HepG2 (cell line): ENCODE data around the gene CCNB2. TPM values are rescaled to one million over a fixed set of nuclear protein-coding genes. Genes with fewer than 3 reads are reported as not detected.

Source experiments
- ATAC-seq: fragments of 200-7000 bp; cut with Tn5 transposase; 3 replicates; pipeline ENCODE4 v1.9.1; 2020; ENCODE audit warnings: mild to moderate bottlenecking, moderate library complexity
- BruUV-seq: library from RNA; stranded (reverse); fragments of 400-500 nt; replicated peaks from 2 replicates; lab custom pipeline; 2021; lab: Mats Ljungman, UMichigan
- CTCF ChIA-PET: fragments of 300-600 bp; formaldehyde crosslinking; extraction: SDS; loops from one replicate; lab custom pipeline; 2021; ENCODE audit warnings: low total read pairs, inconsistent platforms, low intra/inter-chr PET ratio; lab: Yijun Ruan, JAX
- POLR2A ChIA-PET: fragments of 350-600 bp; sonication (Branson Sonifier 250); formaldehyde crosslinking; loops from one replicate; lab custom pipeline; 2020; ENCODE audit warnings: antibody characterized with exemption, inconsistent platforms; lab: Yijun Ruan, JAX
- DNase-seq: peaks from one replicate; pipeline ENCODE4 v3.0.0-alpha.2; 2015; ENCODE audit warnings: low spot score
- FAIRE-seq: peaks from 3 replicates; lab custom pipeline; 2011; peaks lifted over from hg19 to GRCh38; lab: Jason Lieb, UNC
- H2AFZ ChIP-seq: one replicate; pipeline ENCODE4 v1.6.1; 2011; ENCODE audit warnings: low read length, inconsistent platforms
- H3K27ac ChIP-seq: fragments of 300-600 bp; 3 replicates; pipeline ENCODE4 v1.8.0; 2011; ENCODE audit warnings: mixed run types, mild to moderate bottlenecking, mixed read lengths, low read length, inconsistent platforms; ENCODE audit not compliant: insufficient read depth; ENCODE audit errors: extremely low read length
- H3K27me3 ChIP-seq, 2 experiments: fragments of 200-600 bp in 1 of 2; 2 replicates in 1 of 2; 3 replicates in 1 of 2; pipeline versions ENCODE4 v1.6.0 to v1.8.0; 2011; ENCODE audit warnings: low read length in 2 of 2, mild to moderate bottlenecking in 2 of 2, moderate library complexity in 2 of 2, inconsistent platforms in 1 of 2; ENCODE audit not compliant: insufficient read depth in 2 of 2, control insufficient read depth in 1 of 2
- H3K36me3 ChIP-seq, 2 experiments: fragments of 200-600 bp in 1 of 2; replicated peaks in 1 of 2; 2 replicates in 1 of 2; 3 replicates in 1 of 2; pipeline versions ENCODE4 v1.5.1 to v1.8.0; 2011; ENCODE audit warnings: low read length in 2 of 2, inconsistent platforms in 1 of 2; ENCODE audit not compliant: insufficient read depth in 2 of 2, control insufficient read depth in 1 of 2
- H3K4me1 ChIP-seq: 2 replicates; pipeline ENCODE4 v1.5.1; 2012; ENCODE audit warnings: low read length, inconsistent platforms; ENCODE audit not compliant: insufficient read depth
- H3K4me2 ChIP-seq: 2 replicates; pipeline ENCODE4 v1.6.0; 2011; ENCODE audit warnings: low read depth, low read length, inconsistent platforms
- H3K4me3 ChIP-seq, 3 experiments: fragments of 200-600 bp in 1 of 3; sonication (generic), shearing (Covaris generic) in 1 of 3; replicated peaks in 1 of 3; 2 replicates each; pipeline ENCODE4 v1.5.1; 2011 to 2016; ENCODE audit warnings: low read length in 3 of 3, inconsistent platforms in 2 of 3, low read depth in 2 of 3, mild to moderate bottlenecking in 2 of 3, control low read depth in 1 of 3, mixed read lengths in 1 of 3; ENCODE audit not compliant: insufficient read depth in 1 of 3
- H3K79me2 ChIP-seq: one replicate; pipeline ENCODE4 v1.6.1; 2011; ENCODE audit warnings: low read length, inconsistent platforms; ENCODE audit not compliant: insufficient read depth
- H3K9ac ChIP-seq: 2 replicates; pipeline ENCODE4 v1.6.0; 2011; ENCODE audit warnings: mild to moderate bottlenecking, low read depth, low read length, inconsistent platforms; ENCODE audit not compliant: insufficient read depth
- H3K9me3 ChIP-seq: 2 replicates; pipeline ENCODE4 v1.5.1; 2012; ENCODE audit warnings: mild to moderate bottlenecking, low read length
- H4K20me1 ChIP-seq: 2 replicates; pipeline ENCODE4 v1.6.0; 2011; ENCODE audit warnings: inconsistent platforms, mild to moderate bottlenecking, low read length, moderate library complexity; ENCODE audit not compliant: insufficient read depth
- CBX1 ChIP-seq: IDR thresholded peaks from one replicate; pipeline ENCODE4 v1.6.1; 2016; ENCODE audit warnings: antibody characterized with exemption, low read depth
- CEBPZ ChIP-seq: IDR thresholded peaks from 2 replicates; pipeline ENCODE4 v1.6.1; 2012; ENCODE audit warnings: low read length, improper control_type of control experiment
- ETV6 ChIP-seq: sonication (generic); formaldehyde crosslinking; conservative IDR thresholded peaks from 2 replicates; pipeline ENCODE4 v1.4.0; 2020; ENCODE audit warnings: missing genetic modification reagents
- GZF1 ChIP-seq: sonication (generic); formaldehyde crosslinking; IDR thresholded peaks from 2 replicates; pipeline ENCODE4 v1.5.1; 2020; ENCODE audit warnings: mild to moderate bottlenecking, missing genetic modification reagents
- NR2C2 ChIP-seq: sonication (generic); formaldehyde crosslinking; IDR thresholded peaks from 2 replicates; pipeline ENCODE4 v1.4.0; 2020; ENCODE audit warnings: missing genetic modification reagents, mild to moderate bottlenecking, moderate library complexity, borderline replicate concordance
- NR2F6 ChIP-seq, 2 experiments: IDR thresholded peaks; 2 replicates each; pipeline ENCODE4 v1.6.1; 2016; ENCODE audit warnings: antibody characterized with exemption in 1 of 2, mild to moderate bottlenecking in 1 of 2
- PCBP1 ChIP-seq: fragments of 200-400 bp; formaldehyde crosslinking; IDR thresholded peaks from 2 replicates; pipeline ENCODE4 v1.6.1; 2017; ENCODE audit warnings: mild to moderate bottlenecking, low read depth, low read length, borderline replicate concordance
- PHB2 ChIP-seq: fragments of 450-650 bp; IDR thresholded peaks from 2 replicates; pipeline ENCODE4 v1.6.1; 2018; ENCODE audit not compliant: partially characterized antibody
- ZNF33B ChIP-seq: sonication (generic); formaldehyde crosslinking; IDR thresholded peaks from 2 replicates; pipeline ENCODE4 v1.5.1; 2020; ENCODE audit warnings: mild to moderate bottlenecking, missing genetic modification reagents
- ZSCAN5A ChIP-seq: sonication (generic); formaldehyde crosslinking; IDR thresholded peaks from 2 replicates; pipeline ENCODE4 v1.8.0; 2022; ENCODE audit warnings: mild to moderate bottlenecking, missing genetic modification reagents, borderline replicate concordance
- WGBS: methylation state at CpG from one replicate; pipeline ENCODE4 v1.1.6; 2017; ENCODE audit warnings: low lambda C conversion rate; 5-methylcytosine and 5-hydroxymethylcytosine counted together
- in situ Hi-C: cut with HindIII; loops from 2 replicates; pipeline ENCODE4 v1.10.0; 2017; ENCODE audit warnings: low pct_unique_long_range_greater_than_20kb; ENCODE audit not compliant: extremely low pct_ligation_motif_present
- intact Hi-C: fragments of 100-400 bp; cut with micrococcal nuclease; formaldehyde crosslinking; loops from one replicate; pipeline ENCODE4 v1.10.0; 2022; ENCODE audit not compliant: unreplicated experiment
- polyA plus RNA-seq, 8 experiments: library from polyadenylated mRNA; depleted of rRNA in 3 of 8; stranded (reverse) in 7 of 8; unstranded in 1 of 8; fragments of >200 nt; fragmentation: Illumina TruSeq in 4 of 8; extraction: Trizol in 4 of 8; gene quantifications; 2 replicates each; pipeline versions ENCODE4 v1.2.1 to v1.2.3, GENCODE V29; 2011 to 2016; ENCODE audit warnings: low read depth in 4 of 8, missing spikeins in 1 of 8, mixed read lengths in 1 of 8; ENCODE audit not compliant: insufficient read depth in 1 of 8
- total RNA-seq, 5 experiments: library from RNA; depleted of rRNA; stranded (reverse); fragments of >200 nt; fragmentation: Illumina TruSeq; extraction: Trizol; gene quantifications; 2 replicates each; pipeline ENCODE4 v1.2.3, GENCODE V29; 2016; ENCODE audit warnings: low read depth in 1 of 5
- TF ChIP-seq, protein P1 (sequence below): IDR thresholded peaks from 2 replicates; pipeline ENCODE4 v1.6.1; 2016; ENCODE audit warnings: control low read depth
- TF ChIP-seq, protein P2 (sequence below): IDR thresholded peaks from 2 replicates; pipeline ENCODE4 v1.6.1; 2016; ENCODE audit warnings: missing compliant biosample characterization, missing genetic modification reagents, borderline replicate concordance

Gene CCNB2
- total and polyA plus RNA-seq, 2 of the 13 experiments (the other 11 are each of a cell fraction or from before 2014, with no cell fraction given): 43.5 to 80.9 TPM

DNA sequence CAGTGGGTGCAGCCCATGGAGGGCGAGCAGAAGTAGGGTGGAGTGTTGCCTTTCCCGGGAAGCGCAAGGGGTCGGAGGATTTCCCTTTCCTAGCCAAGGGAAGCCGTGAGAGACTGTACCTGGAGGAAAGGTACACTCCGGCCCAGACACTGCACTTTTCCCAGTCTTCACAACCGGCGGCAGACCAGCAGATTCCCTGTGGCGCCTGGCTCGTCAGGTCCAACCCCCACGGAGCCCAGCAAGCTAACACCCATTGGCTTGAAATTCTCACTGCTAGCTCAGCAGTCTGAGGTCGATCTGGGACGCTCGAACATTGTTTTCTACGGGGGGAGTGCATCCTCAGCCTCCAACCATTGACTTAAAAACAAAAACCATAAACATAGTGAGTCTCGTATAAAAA is 26.5 kb downstream of the CCNB2 start:
- DNase-seq (no peak), FAIRE-seq (no peak), ATAC-seq (no peak)
- no peaks in the 10 kb centered on the region for H3K4me1 ChIP-seq
- H3K27ac ChIP-seq: no peak overlapping the region
- H3K9ac ChIP-seq: no peak overlapping the region
- intact Hi-C loops (no loop called here), in situ Hi-C loops (loop anchor here (10.0 kb wide), 1 partner anchor 57 kb away; no protein-coding TSS in a partner anchor)
- no peaks in the 10 kb centered on the region for H4K20me1 ChIP-seq
- peaks cover 15 to 61% of the 10 kb centered on the region in 2 experiments for H3K36me3 ChIP-seq
- WGBS: 98% methylated on average over 16 of the region's 16 CpGs
- ChIA-PET CTCF (no interaction called here), POLR2A (no interaction called here)
- peaks cover 12% of the 10 kb centered on the region; the same call in 1 of the 2 replicates for H3K9me3 ChIP-seq
- no peak overlapping the region for H3K4me2 ChIP-seq
- no peak overlapping the region for H3K4me3 ChIP-seq
- H3K79me2 ChIP-seq: peaks cover 3% of the 10 kb centered on the region
- TF ChIP-seq NR2F6 (IDR thresholded peaks at IDR 0.05): no peak
- TF ChIP-seq NR2F6 (CRISPR knock-in tag; IDR thresholded peaks at IDR 0.05): no peak
- TF ChIP-seq GZF1 (CRISPR knock-in tag): no peak
- no peak for TF ChIP-seq ETV6 (CRISPR knock-in tag)
- TF ChIP-seq PCBP1: no peak
- no peak for TF ChIP-seq PHB2
- no peak for TF ChIP-seq ZNF33B (CRISPR knock-in tag)
- no peak for TF ChIP-seq ZSCAN5A (CRISPR knock-in tag)
- no peak for TF ChIP-seq CEBPZ
- TF ChIP-seq, protein P1, sequence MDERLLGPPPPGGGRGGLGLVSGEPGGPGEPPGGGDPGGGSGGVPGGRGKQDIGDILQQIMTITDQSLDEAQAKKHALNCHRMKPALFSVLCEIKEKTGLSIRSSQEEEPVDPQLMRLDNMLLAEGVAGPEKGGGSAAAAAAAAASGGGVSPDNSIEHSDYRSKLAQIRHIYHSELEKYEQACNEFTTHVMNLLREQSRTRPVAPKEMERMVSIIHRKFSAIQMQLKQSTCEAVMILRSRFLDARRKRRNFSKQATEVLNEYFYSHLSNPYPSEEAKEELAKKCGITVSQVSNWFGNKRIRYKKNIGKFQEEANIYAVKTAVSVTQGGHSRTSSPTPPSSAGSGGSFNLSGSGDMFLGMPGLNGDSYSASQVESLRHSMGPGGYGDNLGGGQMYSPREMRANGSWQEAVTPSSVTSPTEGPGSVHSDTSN: no peak
- TF ChIP-seq NR2C2 (CRISPR knock-in tag): no peak
- TF ChIP-seq CBX1: no peak
- TF ChIP-seq, protein P2, sequence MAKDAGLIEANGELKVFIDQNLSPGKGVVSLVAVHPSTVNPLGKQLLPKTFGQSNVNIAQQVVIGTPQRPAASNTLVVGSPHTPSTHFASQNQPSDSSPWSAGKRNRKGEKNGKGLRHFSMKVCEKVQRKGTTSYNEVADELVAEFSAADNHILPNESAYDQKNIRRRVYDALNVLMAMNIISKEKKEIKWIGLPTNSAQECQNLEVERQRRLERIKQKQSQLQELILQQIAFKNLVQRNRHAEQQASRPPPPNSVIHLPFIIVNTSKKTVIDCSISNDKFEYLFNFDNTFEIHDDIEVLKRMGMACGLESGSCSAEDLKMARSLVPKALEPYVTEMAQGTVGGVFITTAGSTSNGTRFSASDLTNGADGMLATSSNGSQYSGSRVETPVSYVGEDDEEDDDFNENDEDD: no peak
- no peak overlapping the region for H2AFZ ChIP-seq
- H3K27me3 ChIP-seq: no peaks in the 10 kb centered on the region
- BruUV-seq: no TSS peak
